DMS79 treated with DMSO at 0.1 percent for 48 hours (cell line): ENCODE results near the gene TMEM53.

Experiments used
- DNase-seq: peaks from one replicate; lab custom pipeline; 2025; lab: John Stamatoyannopoulos, UW

Gene TMEM53

DNA sequence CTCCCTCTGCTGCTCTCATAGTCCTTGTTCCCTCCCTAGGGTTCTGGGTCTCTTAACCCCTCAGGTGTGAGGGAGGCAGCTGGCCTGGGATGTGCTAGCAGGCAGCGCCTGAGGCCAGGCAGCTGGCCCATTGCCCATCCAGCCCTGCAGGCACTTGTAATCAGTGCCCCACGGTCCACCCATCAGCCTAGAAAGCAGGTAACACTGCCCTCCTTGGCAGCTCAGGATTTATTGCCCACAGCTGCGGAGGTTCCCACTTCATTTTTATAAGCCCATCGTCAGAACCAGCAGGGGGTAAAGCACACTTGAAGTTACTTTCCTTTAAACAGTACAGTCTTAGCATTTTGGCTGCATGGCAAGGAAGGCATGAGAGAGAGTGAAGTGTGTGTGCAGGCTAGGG is 70.6 kb downstream of the TMEM53 start:
- DNase-seq: peak; percentile 100
